Measurements from ENCODE around the gene CFTR.

CFTR gene

DNA sequence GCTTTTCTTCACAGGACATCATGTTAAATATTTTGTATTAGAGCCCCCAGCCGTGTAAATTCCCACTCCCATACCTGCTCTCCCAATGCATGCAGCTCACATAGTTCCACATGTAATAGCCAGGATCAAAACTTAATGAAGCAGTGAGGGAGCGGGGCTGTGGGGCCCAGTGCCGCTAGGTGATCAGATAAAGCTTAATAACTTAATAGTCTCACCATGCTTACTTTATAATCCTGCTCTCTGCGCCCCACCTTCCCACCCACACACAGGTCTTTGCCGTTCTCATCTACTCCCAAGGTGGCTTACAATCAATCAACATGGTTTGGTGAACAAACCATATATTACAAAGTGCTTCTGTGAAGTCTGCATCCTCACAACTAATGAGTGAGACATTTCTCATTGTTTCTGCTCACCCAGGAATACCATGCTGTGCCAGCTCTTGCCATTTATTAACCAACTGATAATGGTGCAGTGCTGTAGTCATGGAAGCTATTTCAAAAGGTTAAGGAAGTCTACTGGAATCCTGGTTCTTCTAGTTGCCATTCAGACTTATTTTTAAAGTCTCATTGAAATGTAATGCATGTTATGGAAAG, 237.0 kb downstream of the CFTR start:
- Histone ChIP-seq H3K9ac (ENCODE audit: low read depth, low read length) (no peak overlapping the region), H3K4me1 (ENCODE audit: insufficient read depth, low read length) (no peaks in the 10 kb centered on the region), H3K9me3 (ENCODE audit: control insufficient read depth, insufficient read depth, low read length) (no peaks in the 10 kb centered on the region), H3K36me3 (ENCODE audit: insufficient read depth, low read length) (no peaks in the 10 kb centered on the region)

- H3K9me3 ChIP-seq (ENCODE audit: control insufficient read depth, insufficient read depth, low read length), result no peaks in the 10 kb centered on the region
- H3K36me3 ChIP-seq (ENCODE audit: insufficient read depth, low read length), result no peaks in the 10 kb centered on the region
- no peak overlapping the region for H3K9ac ChIP-seq (ENCODE audit: low read depth, low read length)
- H3K4me1 ChIP-seq (ENCODE audit: insufficient read depth, low read length), result no peaks in the 10 kb centered on the region
These were observed 237.5 kb downstream of the CFTR start for GRCh38 chr7:117717357-117717756.

All from ES-I3 (cell line).